BJ (cell line): ENCODE data around the gene POC1A. TPM values are rescaled to one million over a fixed set of nuclear protein-coding genes. Genes with fewer than 3 reads are reported as not detected.

Source experiments
- CTCF ChIA-PET: fragments of 350-600 bp; formaldehyde crosslinking; extraction: SDS; loops from one replicate; lab custom pipeline; 2021; ENCODE audit warnings: antibody characterized with exemption, inconsistent platforms; lab: Yijun Ruan, JAX
- POLR2A ChIA-PET: fragments of 300-600 bp; sonication (Branson Sonifier 250); formaldehyde crosslinking; extraction: SDS; loops from one replicate; lab custom pipeline; 2021; ENCODE audit warnings: antibody characterized with exemption; lab: Charles Lee
- DNase-seq: peaks from one replicate; pipeline ENCODE4 v3.0.0-alpha.2; 2011; ENCODE audit warnings: low read depth
- H3K27me3 ChIP-seq: 2 replicates; pipeline ENCODE4 v1.6.0; 2011; ENCODE audit warnings: low read length; ENCODE audit not compliant: control insufficient read depth, insufficient read depth
- H3K36me3 ChIP-seq: 2 replicates; pipeline ENCODE4 v1.5.1; 2011; ENCODE audit warnings: low read length; ENCODE audit not compliant: control insufficient read depth, insufficient read depth
- H3K4me3 ChIP-seq: 2 replicates; pipeline ENCODE4 v1.5.1; 2011; ENCODE audit warnings: low read depth, mild to moderate bottlenecking, control low read depth, low read length
- CTCF ChIP-seq: IDR thresholded peaks from 2 replicates; pipeline ENCODE4 v1.5.1; 2011; ENCODE audit warnings: low read depth, mild to moderate bottlenecking, control low read depth, inconsistent platforms, low read length, moderate library complexity; ENCODE audit not compliant: insufficient read depth
- polyA plus RNA-seq: library from polyadenylated mRNA; depleted of rRNA; stranded (reverse); fragments of >200 nt; gene quantifications from 2 replicates; pipeline ENCODE4 v1.2.3, GENCODE V29; 2011

The POC1A gene
- polyA plus RNA-seq, 1 experiment = 18.4 TPM

DNA sequence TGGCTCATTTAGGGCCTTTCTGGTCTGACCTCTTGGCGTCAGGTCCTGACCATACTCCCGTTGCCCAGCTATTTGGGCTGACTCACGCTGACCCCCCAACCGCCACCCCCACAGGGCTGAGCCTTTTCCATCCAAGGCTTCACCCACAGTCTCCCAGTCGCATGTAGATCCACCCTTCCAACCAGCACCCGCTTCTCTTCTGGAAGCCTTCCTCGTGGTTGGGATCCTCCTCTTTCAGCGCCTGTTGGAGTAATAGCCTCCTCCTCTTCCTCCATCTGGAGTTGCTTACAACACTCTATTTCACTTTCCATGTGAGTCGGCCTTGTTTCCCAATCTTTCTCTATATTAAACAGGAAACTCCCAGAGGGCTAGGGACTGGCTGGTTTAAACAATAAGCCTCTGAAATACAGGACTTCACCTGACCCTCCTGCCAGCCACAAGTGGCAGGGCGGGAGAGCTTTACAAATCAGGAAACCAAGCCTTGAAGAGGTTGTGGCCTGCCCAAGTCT lies 41.7 kb upstream of the POC1A start:
- no peak for DNase-seq
- ChIA-PET CTCF (interaction anchor here (0.6 to 1.9 kb wide), 5 partner anchors 24 to 221 kb away, joined by 3 to 7 read pairs (median 4); partner anchors contain the start of gene ABHD14A), POLR2A (no interaction called here)
- TF ChIP-seq CTCF = no peak
- Histone ChIP-seq H3K27me3 (no peaks in the 10 kb centered on the region), H3K36me3 (peaks cover 2% of the 10 kb centered on the region; the same call in 1 of the 2 replicates), H3K4me3 (no peak overlapping the region)

DNA sequence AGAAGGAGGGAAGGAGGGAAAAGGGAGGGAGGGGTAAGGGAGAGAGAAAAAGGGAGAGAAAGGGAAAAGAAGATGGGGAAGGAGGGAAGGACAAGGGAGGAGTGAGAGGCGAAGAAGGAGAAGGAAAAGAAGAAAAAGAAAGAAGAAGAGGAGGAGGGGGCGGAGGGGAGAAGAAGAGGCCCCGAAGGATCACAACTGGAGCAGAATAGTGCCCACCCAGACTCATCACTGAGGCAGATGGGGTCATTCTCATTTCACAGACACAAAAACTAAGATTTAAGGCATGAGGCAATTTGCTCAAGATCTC lies 41.0 kb upstream of the POC1A start:
- H3K27me3 ChIP-seq = no peaks in the 10 kb centered on the region
- no peak for TF ChIP-seq CTCF
- ChIA-PET CTCF (interaction anchor here (0.9 kb wide), 1 partner anchor 145 kb away, joined by 3 read pairs; no protein-coding TSS in a partner anchor), POLR2A (no interaction called here)
- H3K36me3 ChIP-seq = peaks cover 2% of the 10 kb centered on the region; the same call in 1 of the 2 replicates
- no peak overlapping the region for H3K4me3 ChIP-seq
- no peak for DNase-seq

DNA sequence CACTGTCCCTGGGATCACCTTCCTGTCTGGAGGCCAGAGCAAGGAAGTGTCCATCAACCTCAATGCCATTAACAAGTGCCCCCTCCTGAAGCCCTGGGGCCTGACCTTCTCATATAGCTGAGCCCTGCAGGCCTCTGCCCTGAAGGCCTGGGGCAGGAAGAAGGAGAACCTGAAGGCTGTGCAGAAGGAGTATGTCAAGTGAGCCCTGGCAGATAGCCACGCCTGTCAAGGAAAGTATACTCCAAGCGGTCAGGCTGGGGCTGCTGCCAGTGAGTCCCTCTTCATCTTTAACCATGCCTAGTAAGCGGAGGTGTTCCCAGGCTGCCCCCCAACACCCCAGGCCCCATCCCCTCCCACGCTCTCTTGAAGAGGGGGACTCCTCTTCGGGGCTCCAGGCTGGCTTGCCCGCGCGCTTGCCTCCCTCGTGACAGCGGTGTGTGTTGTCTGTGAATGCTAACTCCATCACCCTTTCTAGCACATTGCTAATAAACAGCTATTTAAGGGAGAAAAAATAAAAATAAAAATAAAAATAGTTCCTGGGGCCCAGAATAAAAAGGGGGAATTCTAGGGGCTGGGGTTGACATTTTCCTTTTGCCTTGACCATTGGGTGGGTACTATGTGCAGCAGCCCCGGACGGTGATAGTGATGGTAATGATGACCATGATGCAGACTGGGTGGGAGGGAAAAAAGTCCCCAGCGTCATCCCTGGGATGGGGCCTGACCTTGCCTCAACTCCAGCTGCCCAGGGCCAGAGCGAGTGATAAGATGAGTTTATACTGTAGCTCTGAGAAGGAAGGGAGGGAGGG lies 40.5 kb upstream of the POC1A start:
- no peak for TF ChIP-seq CTCF
- CTCF ChIA-PET = interaction anchor here (0.9 kb wide), 1 partner anchor 146 kb away, joined by 3 read pairs; no protein-coding TSS in a partner anchor
- H3K27me3 ChIP-seq = no peaks in the 10 kb centered on the region
- no peak for DNase-seq
- POLR2A ChIA-PET = no interaction called here
- no peak overlapping the region for H3K4me3 ChIP-seq
- peaks cover 2% of the 10 kb centered on the region; the same call in 1 of the 2 replicates for H3K36me3 ChIP-seq

DNA sequence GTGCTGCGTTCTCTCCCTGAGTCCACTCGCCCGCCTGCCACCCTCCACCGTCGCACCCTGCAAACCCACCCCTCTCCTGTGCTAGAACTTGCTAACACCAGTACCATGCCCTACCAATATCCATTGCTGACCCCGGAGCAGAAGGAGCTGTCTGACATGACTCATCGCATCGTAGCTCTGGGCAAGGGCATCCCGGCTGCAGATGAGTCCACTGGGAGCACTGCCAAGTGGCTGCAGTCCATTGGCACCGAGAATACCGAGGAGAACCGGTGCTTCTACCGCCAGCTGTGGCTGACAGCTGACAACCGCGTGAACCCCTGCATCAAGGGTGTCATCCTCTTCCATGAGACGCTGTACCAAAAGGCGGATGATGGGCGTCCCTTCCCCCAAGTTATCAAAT lies 38.8 kb upstream of the POC1A start:
- TF ChIP-seq CTCF = no peak
- Histone ChIP-seq H3K4me3 (no peak overlapping the region), H3K36me3 (no peaks in the 10 kb centered on the region), H3K27me3 (no peaks in the 10 kb centered on the region)
- CTCF ChIA-PET = interaction anchor here (0.8 kb wide), 1 partner anchor 27 kb away, joined by 3 read pairs; no protein-coding TSS in a partner anchor
- no peak for DNase-seq
- POLR2A ChIA-PET = no interaction called here

GRCh38 chr3:52191663-52192062 lies 37.4 kb upstream of the POC1A start:
- ChIA-PET POLR2A (no interaction called here), CTCF (no interaction called here)
- Histone ChIP-seq H3K4me3 (no peak overlapping the region), H3K27me3 (no peaks in the 10 kb centered on the region), H3K36me3 (no peaks in the 10 kb centered on the region)
- no peak for DNase-seq
- TF ChIP-seq CTCF = no peak
